Neural cell (in vitro differentiated cells): ENCODE results near the gene ASIP. TPM values are rescaled to one million over a fixed set of nuclear protein-coding genes. Genes with fewer than 3 reads are reported as not detected.

Experiments used
- H2AFZ ChIP-seq: fragments of 200-600, 300-800 bp; sonication (generic), shearing (Covaris generic); 2 replicates; pipeline ENCODE4 v1.6.0; 2014; ENCODE audit warnings: low read depth, mild to moderate bottlenecking, antibody characterized with exemption, low read length, moderate library complexity
- H3F3A ChIP-seq: fragments of 200-600 bp; shearing (Covaris generic); 2 replicates; pipeline ENCODE4 v1.6.1; 2016; ENCODE audit warnings: mild to moderate bottlenecking, moderate library complexity, mixed read lengths, antibody characterized with exemption, low read length; ENCODE audit not compliant: insufficient read depth, poor library complexity, severe bottlenecking
- H3K27ac ChIP-seq: fragments of 200-600, 300-800 bp; sonication (generic), shearing (Covaris generic); 2 replicates; pipeline ENCODE4 v1.5.1; 2014; ENCODE audit warnings: mild to moderate bottlenecking, low read length, moderate library complexity
- H3K27me3 ChIP-seq: fragments of 300-800, 200-600 bp; sonication (generic), shearing (Covaris generic); 2 replicates; pipeline ENCODE4 v1.6.0; 2014; ENCODE audit warnings: mild to moderate bottlenecking, low read depth, low read length, moderate library complexity; ENCODE audit not compliant: insufficient read depth
- H3K36me3 ChIP-seq: fragments of 300-800, 200-600 bp; sonication (generic), shearing (Covaris generic); 2 replicates; pipeline ENCODE4 v1.5.1; 2014; ENCODE audit warnings: mild to moderate bottlenecking, antibody characterized with exemption, low read length, moderate library complexity; ENCODE audit not compliant: insufficient read depth
- H3K4me2 ChIP-seq: fragments of 300-800, 200-600 bp; sonication (generic), shearing (Covaris generic); 2 replicates; pipeline ENCODE4 v1.6.0; 2014; ENCODE audit warnings: mild to moderate bottlenecking, low read length
- H3K4me3 ChIP-seq: fragments of 300-800, 200-600 bp; sonication (generic), shearing (Covaris generic); 2 replicates; pipeline ENCODE4 v1.5.1; 2014; ENCODE audit warnings: mild to moderate bottlenecking, low read length, moderate library complexity
- H3K79me2 ChIP-seq: fragments of 200-600 bp; shearing (Covaris generic); replicated peaks from 2 replicates; pipeline ENCODE4 v1.6.0; 2014; ENCODE audit warnings: mild to moderate bottlenecking, low read length, moderate library complexity; ENCODE audit not compliant: insufficient read depth
- H3K9ac ChIP-seq: fragments of 300-800, 200-600 bp; sonication (generic), shearing (Covaris generic); 2 replicates; pipeline ENCODE4 v1.6.1; 2016; ENCODE audit warnings: mild to moderate bottlenecking, low read length, mixed read lengths
- H3K9me2 ChIP-seq: fragments of 200-600 bp; shearing (Covaris generic); 2 replicates; pipeline ENCODE4 v1.6.1; 2016; ENCODE audit warnings: mild to moderate bottlenecking, low read length, mixed read lengths; ENCODE audit not compliant: insufficient read depth
- H3K9me3 ChIP-seq: fragments of 200-600, 300-800 bp; sonication (generic), shearing (Covaris generic); 2 replicates; pipeline ENCODE4 v1.6.1; 2016; ENCODE audit warnings: mild to moderate bottlenecking, mixed run types, low read length, moderate library complexity, mixed read lengths
- H4K20me1 ChIP-seq: fragments of 200-600 bp; shearing (Covaris generic); 2 replicates; pipeline ENCODE4 v1.6.1; 2016; ENCODE audit warnings: mild to moderate bottlenecking, mixed run types; ENCODE audit not compliant: insufficient read depth
- CTCF ChIP-seq: fragments of 450-650 bp; IDR thresholded peaks from 2 replicates; pipeline ENCODE4 v1.5.1; 2014; ENCODE audit warnings: antibody characterized with exemption, mild to moderate bottlenecking, moderate library complexity; ENCODE audit not compliant: poor library complexity, severe bottlenecking
- EP300 ChIP-seq: fragments of 450-650 bp; conservative IDR thresholded peaks from 2 replicates; pipeline ENCODE4 v1.6.1; 2014; ENCODE audit warnings: antibody characterized with exemption, mild to moderate bottlenecking, moderate library complexity; ENCODE audit not compliant: poor library complexity, severe bottlenecking
- EZH2 ChIP-seq: fragments of 200-600, 300-800 bp; shearing (Covaris generic), sonication (generic); IDR thresholded peaks from 2 replicates; pipeline ENCODE4 v1.6.1; 2014; ENCODE audit warnings: antibody characterized with exemption, low read length, borderline replicate concordance, mild to moderate bottlenecking; ENCODE audit not compliant: insufficient read depth, poor library complexity, severe bottlenecking
- MXI1 ChIP-seq: fragments of 450-650 bp; conservative IDR thresholded peaks from 2 replicates; pipeline ENCODE4 v1.6.1; 2014; ENCODE audit warnings: antibody characterized with exemption, mild to moderate bottlenecking; ENCODE audit not compliant: poor library complexity, severe bottlenecking
- POLR2AphosphoS5 ChIP-seq: IDR thresholded peaks from 2 replicates; pipeline ENCODE4 v1.6.1; 2012
- RAD21 ChIP-seq: fragments of 450-650 bp; conservative IDR thresholded peaks from 2 replicates; pipeline ENCODE4 v1.6.1; 2014; ENCODE audit warnings: antibody characterized with exemption, mild to moderate bottlenecking, moderate library complexity
- REST ChIP-seq: IDR thresholded peaks from 2 replicates; pipeline ENCODE4 v1.6.1; 2012; ENCODE audit warnings: borderline replicate concordance
- SMC3 ChIP-seq: fragments of 450-650 bp; conservative IDR thresholded peaks from 2 replicates; pipeline ENCODE4 v1.6.1; 2014; ENCODE audit warnings: antibody characterized with exemption, mild to moderate bottlenecking, moderate library complexity; ENCODE audit not compliant: poor library complexity
- TAF1 ChIP-seq: IDR thresholded peaks from 2 replicates; pipeline ENCODE4 v1.6.1; 2012; ENCODE audit warnings: low read depth
- polyA plus RNA-seq: library from polyadenylated mRNA; depleted of rRNA; stranded (reverse); fragments of >200 nt; gene quantifications from 2 replicates; pipeline ENCODE4 v1.2.3, GENCODE V29; 2014

ASIP gene
- polyA plus RNA-seq, 1 donor from 2014 or later = not detected

GRCh38 chr20:34300809-34301586 lies 59.8 kb downstream of the ASIP start:
- H3K27ac ChIP-seq = no peak overlapping the region
- H2AFZ ChIP-seq = no peak overlapping the region
- H3K27me3 ChIP-seq = no peaks in the 10 kb centered on the region
- no peaks in the 10 kb centered on the region for H3K36me3 ChIP-seq
- no peak overlapping the region for H3K4me2 ChIP-seq
- TF ChIP-seq RAD21 (no peak), REST (no peak), SMC3 (no peak), MXI1 (no peak), EP300 (no peak), POLR2AphosphoS5 (no peak), TAF1 (no peak), EZH2 (no peak), CTCF (no peak)
- H3K9ac ChIP-seq = no peak overlapping the region
- no peak overlapping the region for H3K4me3 ChIP-seq
- no peaks in the 10 kb centered on the region for H4K20me1 ChIP-seq
- peaks cover 16% of the 10 kb centered on the region for H3K79me2 ChIP-seq
- H3F3A ChIP-seq = no peaks in the 10 kb centered on the region
- H3K9me2 ChIP-seq = no peaks in the 10 kb centered on the region
- no peaks in the 10 kb centered on the region for H3K9me3 ChIP-seq

- peak overlapping the region; percentile 99 for H3K4me3 ChIP-seq
- H3K27me3 ChIP-seq = no peaks in the 10 kb centered on the region
- peak overlapping the region; percentile 82 for H3K9ac ChIP-seq
- no peaks in the 10 kb centered on the region for H4K20me1 ChIP-seq
- no peak overlapping the region for H2AFZ ChIP-seq
- H3K79me2 ChIP-seq = peaks cover 16% of the 10 kb centered on the region
- no peak overlapping the region for H3K27ac ChIP-seq
- H3K9me2 ChIP-seq = no peaks in the 10 kb centered on the region
- no peaks in the 10 kb centered on the region for H3K36me3 ChIP-seq
- H3F3A ChIP-seq = no peaks in the 10 kb centered on the region
- H3K4me2 ChIP-seq = peak overlapping the region; percentile 94
- TF ChIP-seq TAF1 = no peak
- TF ChIP-seq RAD21 = no peak
- no peak for TF ChIP-seq SMC3
- no peak for TF ChIP-seq EZH2
- TF ChIP-seq REST = no peak
- TF ChIP-seq EP300 = no peak
- TF ChIP-seq POLR2AphosphoS5 = no peak
- TF ChIP-seq CTCF = no peak
- TF ChIP-seq MXI1 = no peak
- no peaks in the 10 kb centered on the region for H3K9me3 ChIP-seq
These were observed 60.5 kb downstream of the ASIP start for GRCh38 chr20:34301587-34302311.
